NCI-H1436 treated with DMSO at 0.1 percent for 48 hours (cell line): ENCODE data around the gene RAB4A.
"Not testable (repeated sequence)": the region's sequence is repeated elsewhere in the genome, so short reads cannot be mapped to it uniquely, and the experiment has no call there.

Experiments used
- DNase-seq: peaks from one replicate; lab custom pipeline; 2025; lab: John Stamatoyannopoulos, UW

The RAB4A gene

GRCh38 chr1:229298420-229298819, 27.5 kb downstream of the RAB4A start:
- DNase-seq, result no peak

DNA sequence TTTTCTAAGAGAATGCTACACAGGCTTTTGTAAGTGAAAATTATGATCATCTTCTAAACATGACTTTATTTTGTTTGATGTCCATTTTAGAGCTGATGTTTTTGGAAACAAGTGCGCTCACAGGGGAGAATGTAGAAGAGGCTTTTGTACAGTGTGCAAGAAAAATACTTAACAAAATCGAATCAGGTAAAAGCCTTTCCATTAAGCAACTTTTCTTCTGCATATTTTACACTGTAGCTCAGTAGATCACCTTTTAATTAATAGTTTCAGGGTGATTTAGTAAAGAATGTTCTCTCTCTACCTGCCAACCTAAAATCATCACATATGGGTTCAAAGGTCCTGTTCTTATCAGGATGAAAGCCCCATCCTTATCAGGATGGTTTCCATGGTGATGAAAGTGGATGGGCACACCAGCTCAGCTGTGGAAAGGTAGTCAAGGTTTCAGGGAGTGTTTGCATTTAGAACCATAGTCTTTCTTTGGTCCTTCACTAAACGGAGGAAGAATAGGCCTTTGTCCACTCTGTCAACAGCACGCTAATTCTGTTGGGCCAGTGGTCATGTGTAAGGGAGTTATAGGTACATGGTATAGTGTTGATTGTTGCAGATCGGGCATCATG, 28.1 kb downstream of the RAB4A start:
- no peak for DNase-seq

GRCh38 chr1:229300099-229300757, 29.3 kb downstream of the RAB4A start:
- DNase-seq, result no peak

DNA sequence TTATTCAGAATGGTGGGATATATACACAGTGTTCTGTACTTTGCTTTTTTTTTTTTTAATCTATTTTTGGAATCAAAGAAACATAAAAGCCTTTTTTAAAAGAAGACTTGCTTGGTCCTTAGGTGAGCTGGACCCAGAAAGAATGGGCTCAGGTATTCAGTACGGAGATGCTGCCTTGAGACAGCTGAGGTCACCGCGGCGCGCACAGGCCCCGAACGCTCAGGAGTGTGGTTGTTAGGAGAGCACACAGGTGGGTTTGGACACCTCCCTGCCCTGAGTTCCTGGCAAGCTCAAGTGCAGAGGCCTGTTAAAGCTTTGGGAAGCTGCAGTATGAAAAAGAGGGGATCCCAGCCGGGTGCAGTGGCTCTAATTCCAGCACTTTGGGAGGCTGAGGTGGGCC, 31.8 kb downstream of the RAB4A start:
- no peak for DNase-seq

- no peak for DNase-seq
These were observed 32.9 kb downstream of the RAB4A start for GRCh38 chr1:229303855-229304254.

GRCh38 chr1:229305392-229305791, 34.5 kb downstream of the RAB4A start:
- DNase-seq, result no peak

DNA sequence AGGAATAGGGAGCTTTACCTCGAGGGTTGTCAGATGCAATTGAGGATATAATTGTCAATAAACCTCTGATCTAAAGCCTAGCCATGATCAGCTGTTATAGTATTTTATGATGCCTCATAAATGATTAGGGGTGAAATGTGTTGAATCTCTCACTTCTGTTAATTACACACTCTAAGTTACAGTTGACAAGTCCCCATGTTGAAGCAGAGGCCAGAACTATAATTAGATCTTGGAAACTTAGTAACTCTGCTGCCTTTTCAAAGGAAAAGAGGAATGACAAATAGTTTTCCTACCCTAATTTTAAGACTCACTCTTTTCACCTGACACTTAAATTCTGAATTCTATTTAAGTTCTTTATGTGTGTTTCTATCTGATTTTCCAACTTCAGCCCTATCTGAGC, 38.2 kb downstream of the RAB4A start:
- no peak for DNase-seq

GRCh38 chr1:229309684-229310083, 38.8 kb downstream of the RAB4A start:
- no peak for DNase-seq

GRCh38 chr1:229310833-229311232, 39.9 kb downstream of the RAB4A start:
- DNase-seq, result no peak

- no peak for DNase-seq
These were observed 45.3 kb downstream of the RAB4A start for GRCh38 chr1:229316166-229316565.

- no peak for DNase-seq
These were observed 47.1 kb downstream of the RAB4A start for GRCh38 chr1:229318056-229318455.

- no peak for DNase-seq
These were observed 48.6 kb downstream of the RAB4A start for GRCh38 chr1:229319487-229319886.

DNA sequence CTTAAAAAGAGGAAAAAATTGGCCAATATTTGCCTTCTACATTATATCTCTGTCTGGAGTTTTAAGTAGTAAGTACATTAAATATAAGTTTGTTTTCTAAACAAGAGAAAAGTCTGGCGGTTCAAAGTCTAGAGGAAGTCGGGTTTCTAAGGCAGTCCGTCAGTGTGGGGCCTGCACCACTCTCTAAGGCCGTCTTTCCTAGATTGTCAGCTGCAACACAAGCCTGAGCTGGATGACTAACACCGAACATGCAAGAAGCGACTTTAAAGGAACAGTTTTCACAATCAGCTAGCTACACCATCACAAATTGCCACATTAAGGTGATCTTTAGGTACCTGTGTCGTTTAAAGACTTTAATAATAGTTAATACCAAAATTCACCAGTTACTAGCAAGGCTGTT, 52.3 kb downstream of the RAB4A start:
- no peak for DNase-seq

- no peak for DNase-seq
These were observed 53.1 kb downstream of the RAB4A start for GRCh38 chr1:229323885-229324553.

GRCh38 chr1:229325401-229325800, 54.5 kb downstream of the RAB4A start:
- DNase-seq, result no peak

DNA sequence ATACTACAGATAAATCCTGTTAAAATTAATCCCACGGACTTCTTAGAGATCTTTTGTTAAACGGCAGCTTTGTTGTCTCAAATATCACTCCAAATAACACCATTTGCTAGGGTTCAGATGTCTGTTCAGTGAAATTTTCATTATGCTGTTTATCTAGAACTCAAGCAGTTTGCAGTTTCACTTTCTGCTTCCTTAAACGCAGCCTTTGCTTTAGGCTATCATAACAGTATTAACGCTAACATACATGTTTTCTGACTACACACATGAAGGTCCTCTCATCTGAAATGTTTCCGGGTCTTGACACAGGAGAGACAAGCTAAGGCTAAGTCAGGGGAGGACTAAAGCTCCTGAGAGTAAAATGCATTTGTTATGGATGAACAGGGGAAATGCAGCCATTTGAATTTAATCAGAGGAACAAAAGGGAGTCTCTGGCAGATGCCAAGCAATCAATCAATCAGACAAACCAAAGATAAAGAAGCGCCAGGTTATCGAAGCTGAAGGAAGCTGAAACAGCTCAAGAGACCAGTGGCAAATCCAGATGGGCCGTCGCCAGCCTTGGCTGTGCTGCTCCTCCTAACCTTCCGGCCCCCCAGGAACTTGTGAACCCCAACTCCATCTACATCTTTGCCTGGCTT, 55.1 kb downstream of the RAB4A start:
- DNase-seq, result no peak

DNA sequence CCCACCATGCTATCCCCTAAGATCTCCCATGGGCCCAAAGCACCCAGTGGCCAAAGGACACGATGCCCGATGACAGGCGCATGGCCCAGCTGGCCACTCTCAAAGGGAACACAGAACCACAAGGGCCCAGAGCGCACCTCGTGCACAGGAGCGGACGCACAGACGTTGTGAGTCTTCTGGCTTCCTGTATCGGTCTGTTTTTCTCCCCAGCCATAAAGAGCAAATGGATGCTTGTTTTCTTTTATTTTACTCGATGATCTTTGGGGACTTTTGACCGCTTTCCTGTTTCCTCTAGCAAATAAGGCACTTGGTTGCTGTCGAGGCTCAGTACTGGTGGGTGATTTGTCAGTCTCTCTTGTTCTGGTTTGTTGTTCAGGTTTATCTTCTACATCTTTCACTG, 55.7 kb downstream of the RAB4A start:
- DNase-seq, result no peak

GRCh38 chr1:229327765-229328164, 56.9 kb downstream of the RAB4A start:
- DNase-seq, result not testable (repeated sequence)

DNA sequence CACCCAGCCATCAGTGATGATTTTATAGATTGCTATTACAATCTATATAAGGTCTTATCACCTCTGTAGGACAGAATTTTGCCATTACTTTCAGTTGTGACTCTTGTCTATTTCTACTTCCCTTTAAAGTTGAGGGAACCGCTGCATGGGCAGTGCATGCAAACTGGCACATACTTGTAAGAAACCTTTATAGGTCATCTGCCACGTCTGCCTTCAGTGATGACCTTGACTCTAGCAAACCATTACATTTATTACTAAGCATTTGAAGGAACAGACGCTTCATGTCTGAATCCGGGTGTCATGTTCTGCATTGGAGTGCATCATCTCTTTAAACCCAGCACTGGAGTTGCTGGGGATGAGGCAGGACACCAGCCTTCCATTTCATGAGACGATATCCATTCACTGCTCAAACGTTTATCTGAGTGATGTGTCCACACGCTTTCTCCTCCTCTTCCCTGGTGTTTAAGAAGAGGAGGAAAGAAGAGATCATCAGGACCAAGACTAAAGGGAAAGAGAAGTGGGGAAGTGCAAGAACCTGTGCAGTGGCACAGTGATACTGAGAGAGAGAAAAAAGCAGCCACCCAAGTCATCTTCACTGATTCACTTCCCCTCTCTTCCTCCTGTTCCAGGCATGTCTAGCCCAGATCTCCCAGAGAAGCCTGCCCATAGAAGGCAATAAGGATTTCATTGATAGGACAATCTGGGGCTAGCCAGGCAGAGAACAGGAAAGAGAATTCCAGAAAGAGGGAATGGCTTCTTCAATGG, 57.9 kb downstream of the RAB4A start:
- DNase-seq, result no peak

- no peak for DNase-seq
These were observed 63.4 kb downstream of the RAB4A start for GRCh38 chr1:229334269-229334668.

DNA sequence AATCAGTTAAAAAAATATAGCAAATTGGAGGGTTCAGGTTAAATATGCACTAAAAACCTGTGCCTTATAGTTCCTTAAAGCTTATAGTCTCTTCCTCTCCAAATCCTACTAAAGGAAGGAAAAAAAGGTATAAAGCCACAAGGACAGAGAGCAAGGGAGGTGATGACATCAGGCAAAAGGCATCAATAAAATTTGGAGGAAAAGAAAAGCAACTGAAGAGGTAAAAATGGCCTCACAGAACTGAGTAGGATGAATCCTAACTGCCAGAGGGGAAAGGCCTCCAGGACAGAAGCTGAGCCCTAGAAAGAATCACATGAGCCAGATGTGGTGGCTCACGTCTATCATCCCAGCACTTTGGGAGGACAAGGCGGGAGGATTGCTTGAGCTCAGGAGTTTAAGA, 63.8 kb downstream of the RAB4A start:
- DNase-seq, result no peak

GRCh38 chr1:229336345-229336744, 65.4 kb downstream of the RAB4A start:
- no peak for DNase-seq
